HG03521 (cell line): Measurements from ENCODE around the gene LASP1.
"Not testable (repeated sequence)": the region's sequence is repeated elsewhere in the genome, so short reads cannot be mapped to it uniquely, and the experiment has no call there.

ENCODE experiments used
- ATAC-seq: cut with Tn5 transposase; IDR thresholded peaks from one replicate; pipeline ENCODE4 v1.9.1; 2021; ENCODE audit warnings: mild to moderate bottlenecking, moderate library complexity; ENCODE audit not compliant: unreplicated experiment

The LASP1 gene

GRCh38 chr17:38869526-38870258 lies at the start of gene LASP1:
Gene LASP1 (plus strand): TSS chr17:38870058. CDS start chr17:38870190, 132 bp downstream.
- peak; percentile 43 for ATAC-seq

DNA sequence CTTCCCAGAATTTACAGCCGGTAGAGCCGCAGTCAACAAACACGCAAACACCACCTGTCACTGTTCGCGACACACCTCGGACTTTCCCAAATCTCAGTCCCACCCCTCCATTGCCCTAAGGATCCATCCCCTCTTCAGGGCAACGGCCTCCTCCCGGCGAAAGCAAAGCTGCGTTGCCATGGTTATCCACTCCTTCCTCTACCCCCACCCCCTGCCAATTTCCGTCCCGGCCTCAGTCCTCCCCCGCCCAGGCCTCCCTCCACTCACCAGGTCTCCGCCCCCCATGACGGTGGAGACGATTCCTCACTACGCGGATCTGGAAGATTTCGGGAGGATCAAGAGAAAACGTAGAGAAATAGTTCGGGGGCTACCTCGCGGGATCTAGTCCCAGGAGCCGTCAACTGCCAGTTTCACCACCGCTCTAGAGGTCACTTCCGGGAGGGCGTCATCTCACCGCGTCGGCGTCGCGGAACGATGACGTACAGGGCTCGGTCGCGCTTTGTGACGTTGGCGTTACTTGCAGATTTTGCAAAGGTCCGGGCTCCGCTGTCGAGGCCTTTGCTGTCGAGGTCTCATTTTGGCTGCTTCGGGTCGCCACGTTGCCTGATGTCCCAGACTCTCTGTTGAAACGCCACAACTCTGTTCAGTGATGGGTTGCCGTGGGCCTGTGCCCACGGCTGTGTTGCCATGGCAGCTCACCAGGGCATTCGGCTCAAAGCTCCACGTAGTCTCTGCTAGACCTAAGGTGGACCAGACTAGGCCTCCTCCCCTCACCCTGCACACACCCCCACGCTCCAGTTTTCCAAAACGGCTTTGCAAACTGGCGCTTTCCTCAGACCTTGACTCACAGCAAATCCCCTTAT lies 44.7 kb upstream of the LASP1 start, which contains the start of gene CWC25:
Gene CWC25, minus strand, starts transcription at position 423 of the 863 bp plus-strand sequence. Its CDS starts 138 bp downstream, at position 285.
- ATAC-seq, result peak; percentile 83

DNA sequence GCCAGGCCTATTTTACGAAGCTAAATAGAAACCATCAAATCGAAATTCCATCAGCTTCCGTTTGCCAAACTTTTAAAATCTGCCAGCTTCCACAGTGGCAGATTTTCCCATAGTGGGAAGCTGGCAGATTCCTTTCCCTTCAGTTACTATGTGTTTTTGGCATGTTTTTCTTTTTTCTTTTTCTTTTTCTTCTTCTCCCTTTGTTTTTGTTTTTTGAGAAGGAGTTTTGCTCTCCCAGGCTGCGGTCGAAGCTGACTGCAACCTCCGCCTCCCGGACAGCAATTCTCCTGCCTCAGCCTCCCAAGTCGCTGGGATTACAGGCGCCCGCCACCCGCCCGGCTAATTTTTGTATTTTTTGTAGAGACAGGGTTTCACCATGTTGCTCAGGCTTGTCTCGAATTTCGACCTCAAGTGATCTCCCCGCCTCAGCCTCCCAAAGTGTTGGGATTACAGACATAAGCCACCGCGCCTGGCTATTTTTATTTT lies 44.1 kb upstream of the LASP1 start:
- ATAC-seq, result no peak

GRCh38 chr17:38844261-38844757 lies 25.5 kb upstream of the LASP1 start:
- no peak for ATAC-seq

- no peak for ATAC-seq
Observed at GRCh38 chr17:38848557-38848891, 21.3 kb upstream of the LASP1 start.

- ATAC-seq, result no peak
Observed at GRCh38 chr17:38848939-38849605, 20.8 kb upstream of the LASP1 start.

DNA sequence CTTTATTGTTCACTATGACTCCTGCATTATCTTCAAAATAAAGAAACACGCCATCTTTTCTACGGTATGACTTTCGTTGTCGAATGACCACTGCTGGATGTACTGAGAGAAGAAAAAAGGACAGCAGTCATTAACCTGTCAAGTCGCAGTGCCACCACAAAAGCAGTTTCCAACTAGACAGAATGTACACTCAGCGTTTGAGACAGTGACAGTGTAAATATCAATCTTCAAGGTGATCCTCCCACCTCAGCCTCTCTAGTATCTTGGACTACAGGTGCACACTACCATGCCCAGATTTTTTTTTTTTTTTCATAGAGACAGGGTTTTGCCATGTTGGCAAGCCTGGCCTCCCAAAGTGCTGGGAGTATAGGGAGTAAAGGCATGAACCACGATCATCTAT lies 19.5 kb upstream of the LASP1 start:
- ATAC-seq, result no peak

DNA sequence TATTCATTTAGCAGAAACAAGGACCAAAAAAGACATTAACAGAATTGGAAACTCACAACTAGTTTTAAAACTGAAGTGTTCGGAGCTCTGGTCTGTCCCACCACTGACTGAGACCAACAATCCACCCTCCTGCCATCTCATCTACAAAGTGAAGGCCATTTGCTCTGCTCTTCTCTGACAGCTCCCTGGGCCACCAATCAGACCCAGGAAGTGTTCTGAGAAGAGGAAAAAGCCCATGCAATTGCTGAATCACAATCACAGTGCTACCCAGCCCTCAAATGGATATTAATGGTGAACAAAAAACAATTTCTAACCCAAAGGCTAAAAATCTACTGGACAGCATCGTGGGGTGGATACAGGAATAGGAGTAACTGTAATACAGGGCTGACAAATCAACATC lies 18.4 kb upstream of the LASP1 start:
- no peak for ATAC-seq

GRCh38 chr17:38852771-38853291 lies 17.0 kb upstream of the LASP1 start:
- no peak for ATAC-seq

DNA sequence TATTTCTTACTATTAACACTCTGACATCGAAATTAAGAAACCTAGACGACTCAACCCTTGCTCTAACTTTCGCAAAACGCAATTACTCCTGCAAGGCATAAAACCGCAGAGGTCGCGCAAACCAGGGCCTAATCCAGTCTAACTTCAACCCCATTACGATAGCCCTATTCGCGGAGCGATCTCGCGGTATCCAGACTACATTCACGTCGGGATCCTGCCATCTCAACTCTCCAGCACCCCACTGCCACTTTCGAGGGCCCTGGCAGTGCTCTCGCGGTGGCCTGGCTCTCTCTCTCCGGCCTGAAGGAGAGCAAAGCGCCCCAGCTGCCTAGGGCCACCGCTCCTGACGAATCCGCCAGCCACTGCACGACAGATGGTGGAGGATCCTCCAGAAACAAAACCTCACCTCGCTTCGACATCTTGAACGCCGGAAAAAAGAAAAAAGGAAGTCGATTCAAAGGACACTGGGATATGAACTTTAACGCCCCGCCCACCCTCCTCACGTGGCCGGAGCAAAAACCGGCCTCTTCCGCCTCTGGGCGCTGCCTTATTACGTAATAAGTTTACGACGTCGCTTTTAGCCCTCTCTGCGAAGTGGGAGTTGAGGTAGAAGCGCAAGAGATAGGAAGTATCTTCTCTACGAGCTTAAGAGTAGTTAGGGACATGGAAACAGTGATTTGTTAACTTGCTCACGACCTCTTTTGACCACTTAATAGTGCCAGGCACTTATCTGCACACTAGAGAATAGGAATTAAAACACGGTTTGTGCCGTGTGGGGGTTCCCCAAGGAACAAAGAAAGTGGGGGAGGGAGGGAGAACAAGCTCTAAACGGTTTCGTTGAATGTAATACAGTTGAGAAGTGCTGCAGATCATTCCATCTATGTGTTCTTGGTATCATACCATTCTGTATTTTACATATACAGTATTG lies 16.3 kb upstream of the LASP1 start, which contains the start of gene RPL23:
Gene RPL23, minus strand, starts transcription at position 430 of the 928 bp plus-strand sequence. Its CDS starts 11 bp downstream, at position 419.
- peak; percentile 86 for ATAC-seq

GRCh38 chr17:38855101-38855714 lies 14.7 kb upstream of the LASP1 start:
- not testable (repeated sequence) for ATAC-seq

GRCh38 chr17:38857271-38857670 lies 12.6 kb upstream of the LASP1 start:
- ATAC-seq, result no peak

DNA sequence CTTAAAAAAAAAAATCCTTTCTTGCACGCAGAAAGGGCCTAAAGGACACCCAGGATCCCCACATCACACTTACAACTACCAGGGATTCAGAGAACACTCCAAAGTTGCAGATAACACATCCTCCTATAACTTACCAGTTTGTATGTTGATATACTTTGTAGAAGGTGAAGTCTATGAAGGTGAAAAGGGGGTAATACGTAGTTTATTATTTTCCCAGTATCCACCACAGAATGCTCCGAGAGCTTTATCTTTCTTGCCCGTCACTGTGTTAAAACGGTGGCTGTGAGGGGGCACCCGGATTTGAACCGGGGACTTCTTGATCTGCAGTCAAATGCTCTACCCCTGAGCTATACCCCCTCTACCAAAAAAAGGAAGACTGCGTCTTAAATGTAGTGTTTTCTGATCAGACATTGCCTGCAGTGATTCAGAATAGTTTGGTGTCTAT lies 8.4 kb upstream of the LASP1 start:
- ATAC-seq, result no peak

DNA sequence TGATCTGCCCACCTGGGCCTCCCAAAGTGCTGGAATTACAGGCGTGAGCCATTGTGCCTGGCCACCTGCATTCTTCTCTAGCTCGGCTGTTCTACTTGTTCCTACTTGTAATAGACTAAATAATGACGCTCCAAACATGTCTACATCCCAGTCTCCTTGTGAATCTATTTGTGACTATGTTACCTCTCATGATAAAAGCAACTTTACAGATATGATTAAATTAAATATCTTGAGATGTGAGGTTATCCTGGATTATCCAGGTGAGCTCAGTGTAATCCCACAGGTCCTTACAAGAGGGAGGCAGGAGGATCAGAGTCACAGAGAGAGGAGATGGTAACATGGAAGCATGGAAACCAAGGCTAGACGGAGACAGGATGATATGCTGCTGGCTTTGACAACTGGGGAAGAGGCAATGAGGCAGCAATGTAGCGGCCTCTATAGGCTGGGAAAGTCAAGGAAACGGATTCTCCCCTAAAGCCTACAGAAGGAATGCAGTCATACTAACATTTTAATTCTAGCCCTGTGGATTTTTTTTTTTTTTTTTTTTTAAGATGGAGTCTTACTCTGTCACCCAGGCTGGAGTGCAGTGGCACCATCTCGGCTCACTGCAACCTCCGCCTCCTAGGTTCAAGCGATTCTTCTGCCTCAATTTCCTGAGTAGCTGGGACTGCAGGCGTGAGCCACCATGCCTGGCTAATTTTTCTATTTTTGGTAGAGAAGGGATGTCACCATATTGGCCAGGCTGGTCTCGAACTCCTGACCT lies 5.0 kb upstream of the LASP1 start:
- no peak for ATAC-seq

DNA sequence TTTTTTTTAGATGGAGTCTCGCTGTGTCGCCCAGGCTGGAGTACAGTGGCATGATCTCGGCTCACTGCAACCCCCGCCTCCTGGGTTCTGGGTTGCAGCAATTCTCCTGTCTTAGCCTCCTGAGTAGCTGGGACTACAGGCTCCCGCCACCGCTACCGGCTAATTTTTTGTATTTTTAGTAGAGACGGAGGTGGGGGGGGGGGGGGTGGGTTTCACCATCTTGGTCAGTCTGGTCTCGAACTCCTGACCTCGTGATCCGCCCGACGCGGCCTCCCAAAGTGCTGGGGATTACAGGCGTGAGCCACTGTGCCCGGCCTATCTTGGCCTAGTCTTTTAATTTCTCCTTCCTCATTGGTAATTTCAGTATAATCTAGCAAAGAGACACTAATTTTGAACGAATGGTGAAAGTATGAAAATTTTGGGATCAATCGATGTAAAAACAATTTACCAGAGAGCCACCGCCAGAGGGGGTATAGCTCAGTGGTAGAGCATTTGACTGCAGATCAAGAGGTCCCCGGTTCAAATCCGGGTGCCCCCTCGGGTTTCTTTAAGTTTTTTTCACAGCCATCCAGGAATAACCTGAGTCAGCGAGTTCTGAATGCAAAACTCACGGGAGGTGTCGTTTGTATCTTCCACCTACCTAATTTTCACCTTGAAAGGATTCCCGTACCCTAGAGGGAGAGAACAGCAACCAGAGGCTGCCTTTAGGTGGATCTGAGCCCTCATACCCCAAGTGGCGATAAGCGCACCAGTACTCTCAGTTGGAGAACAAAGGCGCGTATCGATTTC lies 2.5 kb upstream of the LASP1 start:
- ATAC-seq, result no peak

GRCh38 chr17:38867968-38868816 lies 1.7 kb upstream of the LASP1 start:
- ATAC-seq, result no peak
